HG02981 (cell line): ENCODE measurements around the gene LRRTM2.
"Not testable (repeated sequence)": the region's sequence is repeated elsewhere in the genome, so short reads cannot be mapped to it uniquely, and the experiment has no call there.

Experiments
- ATAC-seq: cut with Tn5 transposase; IDR thresholded peaks from one replicate; pipeline ENCODE4 v1.9.1; 2021; ENCODE audit warnings: mild to moderate bottlenecking, moderate library complexity; ENCODE audit not compliant: unreplicated experiment

The LRRTM2 gene

GRCh38 chr5:138874771-138875551 is at the start of gene LRRTM2:
Gene LRRTM2, minus strand, starts transcription at chr5:138875335. Its CDS starts 424 bp downstream, at chr5:138874911.
- no peak for ATAC-seq

- no peak for ATAC-seq
These were observed 47.4 kb upstream of the LRRTM2 start for GRCh38 chr5:138922494-138922893.

- ATAC-seq = not testable (repeated sequence)
These were observed 46.2 kb upstream of the LRRTM2 start for GRCh38 chr5:138921362-138921761.

- ATAC-seq = no peak
These were observed 45.0 kb upstream of the LRRTM2 start for GRCh38 chr5:138920181-138920580.

- no peak for ATAC-seq
These were observed 43.6 kb upstream of the LRRTM2 start for GRCh38 chr5:138918686-138919085.

- no peak for ATAC-seq
These were observed 39.2 kb upstream of the LRRTM2 start for GRCh38 chr5:138914338-138914737.

- no peak for ATAC-seq
These were observed 38.6 kb upstream of the LRRTM2 start for GRCh38 chr5:138913773-138914172.

- ATAC-seq = no peak
These were observed 37.0 kb upstream of the LRRTM2 start for GRCh38 chr5:138912093-138912492.

GRCh38 chr5:138911441-138911840 is 36.3 kb upstream of the LRRTM2 start:
- ATAC-seq = no peak

- no peak for ATAC-seq
These were observed 35.5 kb upstream of the LRRTM2 start for GRCh38 chr5:138910546-138911185.

- ATAC-seq = no peak
These were observed 34.6 kb upstream of the LRRTM2 start for GRCh38 chr5:138909734-138910133.

GRCh38 chr5:138905541-138905940 is 30.4 kb upstream of the LRRTM2 start:
- no peak for ATAC-seq

GRCh38 chr5:138903130-138903775 is 28.1 kb upstream of the LRRTM2 start:
- ATAC-seq = no peak

- no peak for ATAC-seq
These were observed 26.6 kb upstream of the LRRTM2 start for GRCh38 chr5:138901716-138902115.

GRCh38 chr5:138900281-138900965 is 25.3 kb upstream of the LRRTM2 start:
- ATAC-seq = no peak

- ATAC-seq = no peak
These were observed 23.6 kb upstream of the LRRTM2 start for GRCh38 chr5:138898742-138899141.

GRCh38 chr5:138898299-138898698 is 23.2 kb upstream of the LRRTM2 start:
- ATAC-seq = no peak

- ATAC-seq = no peak
These were observed 20.8 kb upstream of the LRRTM2 start for GRCh38 chr5:138895918-138896317.

- no peak for ATAC-seq
These were observed 15.5 kb upstream of the LRRTM2 start for GRCh38 chr5:138890644-138891043.

- ATAC-seq = no peak
These were observed 14.9 kb upstream of the LRRTM2 start for GRCh38 chr5:138889994-138890393.

GRCh38 chr5:138884554-138884953 is 9.4 kb upstream of the LRRTM2 start:
- no peak for ATAC-seq
